ENCODE results near the gene TPM1.
A peak's percentile ranks its signal among the peaks of the same experiment; 100 is the strongest.

TPM1 gene

GRCh38 chr15:63042877-63043334 lies 359 bp downstream of the TPM1 start:
- peak overlapping the region; percentile 75 for H3K27ac ChIP-seq
- in situ Hi-C loops (cut with HindIII; ENCODE audit: low pct_ligation_motif_present, low sequenced_read_pairs): no loop called here
- peak overlapping the region; percentile 100 for H3K4me3 ChIP-seq (ENCODE audit: low read depth, low read length)
- no peak for DNase-seq
- peaks cover 47% of the 10 kb centered on the region for H3K36me3 ChIP-seq (replicated peaks)
- TF ChIP-seq CTCF (IDR thresholded peaks at IDR 0.05; ENCODE audit: low read depth, low read length, missing control alignments): no peak
- H3K27me3 ChIP-seq (replicated peaks): no peaks in the 10 kb centered on the region

GRCh38 chr15:63043335-63044076 lies 959 bp downstream of the TPM1 start:
- Histone ChIP-seq H3K36me3 (replicated peaks) (peaks cover 49% of the 10 kb centered on the region), H3K4me3 (ENCODE audit: low read depth, low read length) (peak overlapping the region; percentile 100), H3K27me3 (replicated peaks) (no peaks in the 10 kb centered on the region), H3K27ac (peak overlapping the region; percentile 75)
- no peak for DNase-seq
- in situ Hi-C loops (cut with HindIII; ENCODE audit: low pct_ligation_motif_present, low sequenced_read_pairs): no loop called here
- no peak for TF ChIP-seq CTCF (IDR thresholded peaks at IDR 0.05; ENCODE audit: low read depth, low read length, missing control alignments)

GRCh38 chr15:63044077-63044644 lies 1.6 kb downstream of the TPM1 start:
- Histone ChIP-seq H3K4me3 (ENCODE audit: low read depth, low read length) (peak overlapping the region; percentile 100), H3K27me3 (replicated peaks) (no peaks in the 10 kb centered on the region), H3K36me3 (replicated peaks) (peaks cover 56% of the 10 kb centered on the region), H3K27ac (peak overlapping the region; percentile 75)
- TF ChIP-seq CTCF (IDR thresholded peaks at IDR 0.05; ENCODE audit: low read depth, low read length, missing control alignments): no peak
- in situ Hi-C loops (cut with HindIII; ENCODE audit: low pct_ligation_motif_present, low sequenced_read_pairs): no loop called here
- DNase-seq: no peak

GRCh38 chr15:63044645-63045464 lies 2.3 kb downstream of the TPM1 start:
- Histone ChIP-seq H3K4me3 (ENCODE audit: low read depth, low read length) (peak overlapping the region; percentile 100), H3K27ac (peak overlapping the region; percentile 75)
- no peak for DNase-seq

GRCh38 chr15:63045465-63045840 lies 2.9 kb downstream of the TPM1 start:
- Histone ChIP-seq H3K27ac (peak overlapping the region; percentile 75), H3K4me3 (ENCODE audit: low read depth, low read length) (peak overlapping the region; percentile 100), H3K36me3 (replicated peaks) (peaks cover 69% of the 10 kb centered on the region), H3K27me3 (replicated peaks) (no peaks in the 10 kb centered on the region)
- DNase-seq: no peak
- in situ Hi-C loops (cut with HindIII; ENCODE audit: low pct_ligation_motif_present, low sequenced_read_pairs): no loop called here
- TF ChIP-seq CTCF (IDR thresholded peaks at IDR 0.05; ENCODE audit: low read depth, low read length, missing control alignments): no peak

More at GRCh38 chr15:63044645-63045464, 2.3 kb downstream of the TPM1 start:
- in situ Hi-C loops (cut with HindIII; ENCODE audit: low pct_ligation_motif_present, low sequenced_read_pairs): no loop called here
- TF ChIP-seq CTCF (IDR thresholded peaks at IDR 0.05; ENCODE audit: low read depth, low read length, missing control alignments): no peak
- H3K36me3 ChIP-seq (replicated peaks): peaks cover 63% of the 10 kb centered on the region
- no peaks in the 10 kb centered on the region for H3K27me3 ChIP-seq (replicated peaks)

Data from brain microvascular endothelial cell (primary cell).